AG04450 (cell line): ENCODE measurements around the gene CGNL1. TPM values are rescaled to one million over a fixed set of nuclear protein-coding genes. Genes with fewer than 3 reads are reported as not detected.

ENCODE experiments used
- CTCF ChIA-PET: fragments of 300-600, 350-600 bp; formaldehyde crosslinking; extraction: SDS; loops from one replicate; lab custom pipeline; 2022; ENCODE audit warnings: antibody characterized with exemption, inconsistent platforms; lab: Charles Lee
- POLR2A ChIA-PET: fragments of 350-600 bp; formaldehyde crosslinking; extraction: SDS; loops from one replicate; lab custom pipeline; 2021; ENCODE audit warnings: antibody characterized with exemption, inconsistent platforms; lab: Yijun Ruan, JAX
- DNase-seq: peaks from one replicate; pipeline ENCODE4 v3.0.0-alpha.2; 2011; ENCODE audit warnings: low read depth, low spot score
- H3K27ac ChIP-seq: one replicate; pipeline ENCODE4 v1.5.1; 2012; ENCODE audit warnings: low read depth, low read length, control low read depth
- H3K27me3 ChIP-seq: one replicate; pipeline ENCODE4 v1.6.0; 2012; ENCODE audit warnings: low read length; ENCODE audit not compliant: control insufficient read depth, insufficient read depth
- H3K4me3 ChIP-seq: 2 replicates; pipeline ENCODE4 v1.5.1; 2011; ENCODE audit warnings: mild to moderate bottlenecking, low read depth, low read length, control low read depth
- H3K9me3 ChIP-seq: 2 replicates; pipeline ENCODE4 v1.5.1; 2012; ENCODE audit warnings: low read length; ENCODE audit not compliant: control insufficient read depth, insufficient read depth
- polyA plus RNA-seq: library from polyadenylated mRNA; depleted of rRNA; stranded (reverse); fragments of >200 nt; gene quantifications from 2 replicates; pipeline ENCODE4 v1.2.3, GENCODE V29; 2011
- TF ChIP-seq, protein P1 (sequence below): IDR thresholded peaks from 2 replicates; pipeline ENCODE4 v1.5.1; 2011; ENCODE audit warnings: low read depth, low read length, control low read depth, inconsistent platforms

CGNL1 gene
- polyA plus RNA-seq, 1 experiment, result 0.25 TPM

GRCh38 chr15:57537488-57538264 is 161.4 kb downstream of the CGNL1 start:
- no peak overlapping the region for H3K27ac ChIP-seq
- POLR2A ChIA-PET, result no interaction called here

DNA sequence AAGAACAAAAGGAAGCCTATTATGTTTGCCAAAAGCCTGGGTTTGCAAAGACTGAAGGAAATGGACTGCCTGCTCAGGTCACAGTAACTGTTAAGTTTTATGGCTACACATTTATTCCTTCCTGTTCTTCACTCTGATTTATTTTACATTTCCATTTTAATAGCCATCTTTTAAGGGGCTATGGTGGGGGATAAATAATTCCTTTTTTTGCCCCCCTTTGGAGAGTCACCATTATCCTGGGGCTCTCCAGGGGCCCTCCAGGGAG is 161.9 kb downstream of the CGNL1 start:
- Histone ChIP-seq H3K9me3 (no peaks in the 10 kb centered on the region; the same call in 1 of the 2 replicates), H3K4me3 (no peak overlapping the region), H3K27ac (no peak overlapping the region), H3K27me3 (peaks cover 3% of the 10 kb centered on the region)
- ChIA-PET POLR2A (no interaction called here), CTCF (interaction anchor here (1.0 to 1.3 kb wide), 2 partner anchors 10 to 1047 kb away, joined by 3 to 9 read pairs; no protein-coding TSS in a partner anchor)
- TF ChIP-seq, protein P1, sequence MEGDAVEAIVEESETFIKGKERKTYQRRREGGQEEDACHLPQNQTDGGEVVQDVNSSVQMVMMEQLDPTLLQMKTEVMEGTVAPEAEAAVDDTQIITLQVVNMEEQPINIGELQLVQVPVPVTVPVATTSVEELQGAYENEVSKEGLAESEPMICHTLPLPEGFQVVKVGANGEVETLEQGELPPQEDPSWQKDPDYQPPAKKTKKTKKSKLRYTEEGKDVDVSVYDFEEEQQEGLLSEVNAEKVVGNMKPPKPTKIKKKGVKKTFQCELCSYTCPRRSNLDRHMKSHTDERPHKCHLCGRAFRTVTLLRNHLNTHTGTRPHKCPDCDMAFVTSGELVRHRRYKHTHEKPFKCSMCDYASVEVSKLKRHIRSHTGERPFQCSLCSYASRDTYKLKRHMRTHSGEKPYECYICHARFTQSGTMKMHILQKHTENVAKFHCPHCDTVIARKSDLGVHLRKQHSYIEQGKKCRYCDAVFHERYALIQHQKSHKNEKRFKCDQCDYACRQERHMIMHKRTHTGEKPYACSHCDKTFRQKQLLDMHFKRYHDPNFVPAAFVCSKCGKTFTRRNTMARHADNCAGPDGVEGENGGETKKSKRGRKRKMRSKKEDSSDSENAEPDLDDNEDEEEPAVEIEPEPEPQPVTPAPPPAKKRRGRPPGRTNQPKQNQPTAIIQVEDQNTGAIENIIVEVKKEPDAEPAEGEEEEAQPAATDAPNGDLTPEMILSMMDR, result no peak
- no peak for DNase-seq

More at GRCh38 chr15:57537488-57538264, 161.4 kb downstream of the CGNL1 start:
- Histone ChIP-seq H3K9me3 (no peaks in the 10 kb centered on the region; the same call in 1 of the 2 replicates), H3K4me3 (no peak overlapping the region), H3K27me3 (peaks cover 6% of the 10 kb centered on the region)
- CTCF ChIA-PET, result interaction anchor here (0.6 to 1.3 kb wide), 4 partner anchors 10 to 1047 kb away, joined by 3 to 9 read pairs (median 4); no protein-coding TSS in a partner anchor
- TF ChIP-seq, protein P1, result no peak
- DNase-seq, result no peak

GRCh38 chr15:57538821-57539220 is 162.5 kb downstream of the CGNL1 start:
- DNase-seq, result no peak
- CTCF ChIA-PET, result interaction anchor here (1.2 kb wide), 2 partner anchors 11 to 198 kb away, joined by 3 to 4 read pairs; no protein-coding TSS in a partner anchor
- TF ChIP-seq, protein P1, result no peak
- Histone ChIP-seq H3K9me3 (no peaks in the 10 kb centered on the region; the same call in 1 of the 2 replicates), H3K27me3 (peaks cover 8% of the 10 kb centered on the region), H3K27ac (no peak overlapping the region), H3K4me3 (no peak overlapping the region)
- POLR2A ChIA-PET, result no interaction called here

DNA sequence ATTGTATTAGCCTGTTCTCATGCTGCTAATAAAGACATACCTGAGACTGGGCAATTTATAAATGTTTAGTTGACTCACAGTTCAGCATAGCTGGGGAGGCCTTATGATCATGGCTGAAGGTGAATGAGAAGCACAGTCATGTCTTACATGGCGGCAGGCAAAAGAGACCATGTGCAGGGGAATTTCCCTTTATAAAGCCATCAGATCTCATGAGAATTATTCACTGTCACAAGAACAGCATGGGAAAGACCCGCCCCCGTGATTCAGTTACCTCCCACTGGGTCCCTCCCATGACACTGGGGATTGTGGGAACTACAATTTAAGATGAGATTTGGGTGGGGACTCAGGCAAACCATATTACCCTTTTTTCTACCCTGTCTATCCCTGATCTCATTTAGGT is 163.9 kb downstream of the CGNL1 start:
- peaks cover 15% of the 10 kb centered on the region for H3K27me3 ChIP-seq
- no peaks in the 10 kb centered on the region; the same call in 1 of the 2 replicates for H3K9me3 ChIP-seq
- TF ChIP-seq, protein P1, result no peak
- H3K4me3 ChIP-seq, result no peak overlapping the region
- CTCF ChIA-PET, result interaction anchor here (0.7 to 8.1 kb wide), 2 partner anchors 177 to 198 kb away, joined by 3 to 184 read pairs; no protein-coding TSS in a partner anchor
- DNase-seq, result no peak
- H3K27ac ChIP-seq, result no peak overlapping the region
- POLR2A ChIA-PET, result no interaction called here

DNA sequence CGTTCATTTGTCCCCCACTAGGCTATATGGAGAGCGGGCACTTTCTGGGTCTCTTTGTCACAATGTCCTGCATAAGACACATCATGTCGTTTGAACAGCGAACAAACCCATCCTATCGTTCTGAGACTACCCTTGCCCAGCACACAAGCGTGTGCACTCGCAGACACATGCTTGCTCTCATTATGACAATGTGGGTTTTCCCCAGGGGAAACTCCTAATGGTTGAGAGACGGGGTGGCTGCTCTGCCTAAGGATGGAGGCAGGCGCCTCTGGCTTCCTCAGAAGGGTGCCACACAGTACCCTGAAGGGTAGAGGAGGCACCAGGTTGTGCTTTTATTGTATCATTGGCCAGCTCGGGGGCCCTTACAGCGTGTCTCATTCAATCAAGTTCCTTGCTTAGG is 164.4 kb downstream of the CGNL1 start:
- ChIA-PET POLR2A (no interaction called here), CTCF (interaction anchor here (0.7 to 8.1 kb wide), 3 partner anchors 10 to 198 kb away, joined by 3 to 184 read pairs (median 38); no protein-coding TSS in a partner anchor)
- H3K27ac ChIP-seq, result no peak overlapping the region
- H3K27me3 ChIP-seq, result peaks cover 15% of the 10 kb centered on the region
- DNase-seq, result no peak
- TF ChIP-seq, protein P1, result no peak
- no peak overlapping the region for H3K4me3 ChIP-seq
- no peaks in the 10 kb centered on the region; the same call in 1 of the 2 replicates for H3K9me3 ChIP-seq
